ENCODE results near the gene DHH. TPM values are rescaled to one million over a fixed set of nuclear protein-coding genes. Genes with fewer than 3 reads are reported as not detected.

The DHH gene
- total and polyA plus RNA-seq, 9 of the 15 experiments (the other 6 are each of a cell fraction or from before 2014, with no cell fraction given) = 0.07 to 2.6 (median 0.54) TPM

GRCh38 chr12:49110464-49111155 lies 16.0 kb upstream of the DHH start, which contains the start of gene LMBR1L (continued):
- no peak for TF ChIP-seq ADNP (tag; IDR thresholded peaks at IDR 0.05)
- no peak for TF ChIP-seq CREB5 (CRISPR knock-in tag; IDR thresholded peaks at IDR 0.05)
- TF ChIP-seq SP2 (IDR thresholded peaks at IDR 0.05; ENCODE audit: extremely low read depth, low read depth, low read length, poor library complexity, severe bottlenecking) = peak; percentile 83
- TF ChIP-seq PRPF4 (IDR thresholded peaks at IDR 0.05; ENCODE audit: insufficient read depth, low read depth, low read length, poor library complexity, severe bottlenecking) = no peak
- no peak for TF ChIP-seq EWSR1 (IDR thresholded peaks at IDR 0.05; ENCODE audit: borderline replicate concordance, low read depth, partially characterized antibody)
- TF ChIP-seq CBFB (CRISPR knock-in tag; IDR thresholded peaks at IDR 0.05) = no peak
- peak; percentile 77; the same call in 1 of the 2 replicates for TF ChIP-seq CEBPZ (IDR thresholded peaks at IDR 0.05; ENCODE audit: borderline replicate concordance, low read depth, low read length)
- no peak for TF ChIP-seq ZBTB33 (CRISPR knock-in tag; IDR thresholded peaks at IDR 0.05)
- TF ChIP-seq GATA2 (CRISPR knock-in tag; IDR thresholded peaks at IDR 0.05) = peak; percentile 4; the same call in 1 of the 2 replicates
- TF ChIP-seq POLR2AphosphoS5 (IDR thresholded peaks at IDR 0.05; ENCODE audit: control insufficient read depth, insufficient read depth, low read depth, low read length) = peak; percentile 52; the same call in 1 of the 2 replicates
- TF ChIP-seq NFRKB (IDR thresholded peaks at IDR 0.05; ENCODE audit: low read depth) = no peak
- no peak for TF ChIP-seq PRMT5 (CRISPR knock-in tag; IDR thresholded peaks at IDR 0.05)
- no peak for TF ChIP-seq ZNF586 (CRISPR knock-in tag; conservative IDR thresholded peaks at IDR 0.05)
- TF ChIP-seq PHF8 (IDR thresholded peaks at IDR 0.05; ENCODE audit: borderline replicate concordance, low read length) = peak; percentile 64; the same call in 1 of the 2 replicates
- TF ChIP-seq SMC3 (conservative IDR thresholded peaks at IDR 0.05; ENCODE audit: insufficient read depth, low read depth, low read length) = 0 out of 2 replicates have a peak, but pooled peaks have one; percentile 5
- TF ChIP-seq BCOR (IDR thresholded peaks at IDR 0.05) = peak; percentile 19; the same call in 1 of the 2 replicates
- no peak for TF ChIP-seq ZNF224 (CRISPR knock-in tag; IDR thresholded peaks at IDR 0.05)
- TF ChIP-seq SIN3A (IDR thresholded peaks at IDR 0.05; ENCODE audit: borderline replicate concordance in 2 of 2, control insufficient read depth in 1 of 2, low read depth in 2 of 2, low read length in 2 of 2) = peak in 1 of 2 experiments; percentile 69; a peak in 2 of 4 replicates
- 0 out of 3 replicates have a peak, but pooled peaks of 1 of the 2 experiments have one; percentile 49 for TF ChIP-seq CBX3 (IDR thresholded peaks at IDR 0.05; ENCODE audit: borderline replicate concordance in 1 of 2, low read length in 2 of 2)
- no peak for TF ChIP-seq SRSF9 (IDR thresholded peaks at IDR 0.05; ENCODE audit: borderline replicate concordance, low read depth, low read length)
